Endothelial cell of umbilical vein (primary cell): Measurements from ENCODE around the gene UNCX.
"Not testable (repeated sequence)": the region's sequence is repeated elsewhere in the genome, so short reads cannot be mapped to it uniquely, and the experiment has no call there.

Experiments
- CTCF ChIP-seq, 2 donors: IDR thresholded peaks; 1 replicate in 1 of 2; 2 replicates in 1 of 2; pipeline ENCODE4 v1.5.1; 2011; ENCODE audit warnings: low read length in 2 of 2, mild to moderate bottlenecking in 2 of 2, moderate library complexity in 2 of 2, control low read depth in 1 of 2, inconsistent platforms in 1 of 2, low read depth in 1 of 2; ENCODE audit not compliant: insufficient read depth in 1 of 2; ENCODE audit errors: extremely low read depth in 1 of 2
- EZH2 ChIP-seq: IDR thresholded peaks from 2 replicates; pipeline ENCODE4 v1.6.1; 2012; ENCODE audit warnings: borderline replicate concordance, low read depth, mild to moderate bottlenecking, moderate library complexity, low read length, inconsistent platforms; ENCODE audit not compliant: severe bottlenecking
- FOS ChIP-seq: IDR thresholded peaks from 2 replicates; pipeline ENCODE4 v1.6.1; 2011; ENCODE audit warnings: mild to moderate bottlenecking, low read length, moderate library complexity, borderline replicate concordance; ENCODE audit not compliant: insufficient read depth
- JUN ChIP-seq: IDR thresholded peaks from 2 replicates; pipeline ENCODE4 v1.6.1; 2011; ENCODE audit warnings: borderline replicate concordance, low read depth; ENCODE audit not compliant: insufficient read length, insufficient read depth
- MAX ChIP-seq: IDR thresholded peaks from 2 replicates; pipeline ENCODE4 v1.6.1; 2011; ENCODE audit not compliant: insufficient read depth, insufficient read length
- MYC ChIP-seq: IDR thresholded peaks from one replicate; pipeline ENCODE4 v1.6.1; 2011; ENCODE audit warnings: mild to moderate bottlenecking, low read depth, low read length
- POLR2A ChIP-seq: IDR thresholded peaks from 2 replicates; pipeline ENCODE4 v1.6.1; 2012; ENCODE audit warnings: low read depth, mild to moderate bottlenecking, control low read depth, low read length

GRCh38 chr7:1261036-1261435 is 28.4 kb downstream of the UNCX start:
- TF ChIP-seq POLR2A; CTCF (IDR thresholded peaks at IDR 0.05; ENCODE audit: extremely low read depth in 1 of 2, insufficient read depth in 1 of 2, low read depth in 1 of 2, low read length in 2 of 2); EZH2; MAX; JUN; FOS; MYC: not testable (repeated sequence)
